CD14-positive monocyte (primary cell): ENCODE data around the gene TGM2. TPM values are rescaled to one million over a fixed set of nuclear protein-coding genes. Genes with fewer than 3 reads are reported as not detected.

Experiments used
- DNase-seq, 3 donors: peaks; one replicate each; pipeline ENCODE4 v3.0.0-alpha.2; 2011 to 2022
- H2AFZ ChIP-seq: 2 replicates; pipeline ENCODE4 v1.6.0; 2012; ENCODE audit warnings: mild to moderate bottlenecking, low read depth, low read length, inconsistent platforms; ENCODE audit not compliant: insufficient read depth, poor library complexity, severe bottlenecking
- H3K27ac ChIP-seq, 2 donors: 1 replicate in 1 of 2; 2 replicates in 1 of 2; pipeline ENCODE4 v1.5.1; 2012 to 2013; ENCODE audit warnings: low read length in 2 of 2, control low read depth in 1 of 2, inconsistent platforms in 1 of 2, low read depth in 1 of 2, mild to moderate bottlenecking in 1 of 2
- H3K27me3 ChIP-seq, 2 donors: one replicate each; pipeline versions ENCODE4 v1.6.0 to v1.6.1; 2011 to 2013; ENCODE audit warnings: low read length in 2 of 2; ENCODE audit not compliant: control insufficient read depth in 2 of 2, insufficient read depth in 2 of 2
- H3K36me3 ChIP-seq, 2 donors: replicated peaks in 1 of 2; 1 replicate in 1 of 2; 2 replicates in 1 of 2; pipeline versions ENCODE4 v1.5.1 to v1.6.1; 2012 to 2013; ENCODE audit warnings: low read length in 2 of 2, control low read depth in 1 of 2, inconsistent platforms in 1 of 2, mild to moderate bottlenecking in 1 of 2; ENCODE audit not compliant: insufficient read depth in 2 of 2, control insufficient read depth in 1 of 2
- H3K4me1 ChIP-seq, 2 donors: 1 replicate in 1 of 2; 2 replicates in 1 of 2; pipeline versions ENCODE4 v1.5.1 to v1.6.1; 2012 to 2013; ENCODE audit warnings: low read length in 2 of 2, control low read depth in 1 of 2, inconsistent platforms in 1 of 2, mild to moderate bottlenecking in 1 of 2, moderate library complexity in 1 of 2; ENCODE audit not compliant: insufficient read depth in 2 of 2, control insufficient read depth in 1 of 2
- H3K4me2 ChIP-seq: replicated peaks from 2 replicates; pipeline ENCODE3; 2012; ENCODE audit warnings: low read length, moderate library complexity, mild to moderate bottlenecking; ENCODE audit not compliant: poor library complexity, severe bottlenecking; ENCODE audit errors: extremely low read depth
- H3K4me3 ChIP-seq, 3 experiments: fragments of 200-600 bp in 1 of 3; sonication (generic) in 1 of 3; replicated peaks in 1 of 3; 1 replicate in 2 of 3; 2 replicates in 1 of 3; pipeline ENCODE4 v1.5.1; 2011 to 2013; ENCODE audit warnings: low read length in 3 of 3, mild to moderate bottlenecking in 3 of 3, control low read depth in 2 of 3, low read depth in 2 of 3, inconsistent platforms in 1 of 3, moderate library complexity in 1 of 3
- H3K79me2 ChIP-seq: 2 replicates; pipeline ENCODE4 v1.6.0; 2012; ENCODE audit warnings: mild to moderate bottlenecking, control low read depth, inconsistent platforms, low read length, moderate library complexity; ENCODE audit not compliant: insufficient read depth
- H3K9ac ChIP-seq: 2 replicates; pipeline ENCODE4 v1.6.0; 2017; ENCODE audit warnings: low read length, mild to moderate bottlenecking; ENCODE audit not compliant: insufficient read depth, poor library complexity, severe bottlenecking
- H3K9me3 ChIP-seq, 2 donors: replicated peaks in 1 of 2; 1 replicate in 1 of 2; 2 replicates in 1 of 2; pipeline versions ENCODE4 v1.5.1 to v1.6.1; 2012 to 2013; ENCODE audit warnings: low read length in 2 of 2, control low read depth in 1 of 2; ENCODE audit not compliant: control insufficient read depth in 1 of 2, insufficient read depth in 1 of 2
- H4K20me1 ChIP-seq: 2 replicates; pipeline ENCODE4 v1.6.0; 2012; ENCODE audit warnings: mild to moderate bottlenecking, low read length, control low read depth, moderate library complexity; ENCODE audit not compliant: insufficient read depth
- H3K27ac Mint-ChIP-seq, 7 donors: one replicate each; pipeline ENCODE4 v1.8.0; 2020; ENCODE audit warnings: mild to moderate bottlenecking in 7 of 7, mixed read lengths in 7 of 7, moderate library complexity in 6 of 7, inconsistent platforms in 2 of 7
- H3K27me3 Mint-ChIP-seq, 3 donors: one replicate each; pipeline ENCODE4 v1.8.0; 2021 to 2022; ENCODE audit warnings: low read depth in 3 of 3, mild to moderate bottlenecking in 3 of 3, mixed read lengths in 3 of 3, moderate library complexity in 3 of 3, inconsistent platforms in 1 of 3
- H3K36me3 Mint-ChIP-seq, 2 donors: one replicate each; pipeline ENCODE4 v1.8.0; 2020; ENCODE audit warnings: mixed read lengths in 2 of 2, inconsistent platforms in 1 of 2, mild to moderate bottlenecking in 1 of 2
- H3K4me1 Mint-ChIP-seq: one replicate; pipeline ENCODE4 v1.8.0; 2020; ENCODE audit warnings: mild to moderate bottlenecking, mixed read lengths
- H3K4me3 Mint-ChIP-seq, 2 donors: one replicate each; pipeline ENCODE4 v1.8.0; 2020; ENCODE audit warnings: mild to moderate bottlenecking in 2 of 2, mixed read lengths in 2 of 2, moderate library complexity in 1 of 2
- H3K9me3 Mint-ChIP-seq, 7 donors: one replicate each; pipeline ENCODE4 v1.8.0; 2020 to 2022; ENCODE audit warnings: mixed read lengths in 7 of 7, mild to moderate bottlenecking in 6 of 7, moderate library complexity in 6 of 7, inconsistent platforms in 2 of 7
- CTCF ChIP-seq: fragments of 200-600 bp; IDR thresholded peaks from one replicate; pipeline ENCODE4 v1.8.0; 2022; ENCODE audit warnings: antibody characterized with exemption, mild to moderate bottlenecking
- WGBS: methylation state at CpG from one replicate; pipeline ENCODE4 v1.1.5; 2013; ENCODE audit warnings: missing lambda C conversion rate; ENCODE audit not compliant: insufficient coverage; 5-methylcytosine and 5-hydroxymethylcytosine counted together
- intact Hi-C, 2 donors: fragments of 100-400 bp; cut with micrococcal nuclease; formaldehyde crosslinking; loops; one replicate each; pipeline versions ENCODE4 v1.15.0 to v1.15.1; 2023
- polyA plus RNA-seq, 3 donors: library from polyadenylated mRNA; depleted of rRNA in 1 of 3; unstranded in 2 of 3; stranded (reverse) in 1 of 3; fragments of 300-500 nt in 2 of 3; fragments of >200 nt in 1 of 3; fragmentation: Illumina TruSeq in 2 of 3; gene quantifications; 1 replicate in 2 of 3; 2 replicates in 1 of 3; pipeline ENCODE4 v1.2.3, GENCODE V29; 2012 to 2021

TGM2 gene
- polyA plus RNA-seq, 3 donors, result 0.47 to 1.7 (median 1.6) TPM

GRCh38 chr20:38131588-38132121 is 33.4 kb downstream of the TGM2 start:
- Histone ChIP-seq H3K27ac (no peak overlapping the region), H3K36me3 (no peaks in the 10 kb centered on the region), H3K27me3 (no peaks in the 10 kb centered on the region), H3K9ac (no peak overlapping the region), H3K79me2 (no peaks in the 10 kb centered on the region), H3K4me1 (no peaks in the 10 kb centered on the region), H3K4me3 (no peak overlapping the region), H3K4me2 (no peak overlapping the region), H2AFZ (no peak overlapping the region), H3K9me3 (no peaks in the 10 kb centered on the region), H4K20me1 (no peaks in the 10 kb centered on the region)
- H3K27me3 Mint-ChIP-seq, result peaks cover 2 to 7% (median 5%) of the 10 kb centered on the region in 3 donors
- intact Hi-C loops, result no loop called here
- 80% methylated on average over 1 of the region's 3 CpGs for WGBS
- no peak for TF ChIP-seq CTCF
- no peak overlapping the region for H3K27ac Mint-ChIP-seq
- no peak for DNase-seq
- peaks cover 9% of the 10 kb centered on the region for H3K4me1 Mint-ChIP-seq
- no peak overlapping the region for H3K4me3 Mint-ChIP-seq
- H3K36me3 Mint-ChIP-seq, result no peaks in the 10 kb centered on the region
- no peaks in the 10 kb centered on the region for H3K9me3 Mint-ChIP-seq

- no peaks in the 10 kb centered on the region for H3K9me3 Mint-ChIP-seq
- H3K27ac Mint-ChIP-seq, result no peak overlapping the region
- H3K27me3 ChIP-seq, result no peaks in the 10 kb centered on the region
- peaks cover 9% of the 10 kb centered on the region for H3K4me1 Mint-ChIP-seq
- no peak for TF ChIP-seq CTCF
- no peak overlapping the region for H3K4me3 Mint-ChIP-seq
- H4K20me1 ChIP-seq, result no peaks in the 10 kb centered on the region
- no peak overlapping the region for H2AFZ ChIP-seq
- H3K4me3 ChIP-seq, result no peak overlapping the region
- intact Hi-C loops, result no loop called here
- H3K79me2 ChIP-seq, result no peaks in the 10 kb centered on the region
- H3K4me2 ChIP-seq, result no peak overlapping the region
- H3K36me3 Mint-ChIP-seq, result no peaks in the 10 kb centered on the region
- no peaks in the 10 kb centered on the region for H3K9me3 ChIP-seq
- no peaks in the 10 kb centered on the region for H3K36me3 ChIP-seq
- WGBS, result 97% methylated on average over 16 of the region's 19 CpGs
- DNase-seq, result no peak
- H3K27me3 Mint-ChIP-seq, result peaks cover 2 to 7% (median 5%) of the 10 kb centered on the region in 3 donors
- no peak overlapping the region for H3K9ac ChIP-seq
- no peaks in the 10 kb centered on the region for H3K4me1 ChIP-seq
- H3K27ac ChIP-seq, result no peak overlapping the region
Measured at GRCh38 chr20:38130687-38131587, 34.1 kb downstream of the TGM2 start.
